Adipose tissue (tissue), 3 donors: ENCODE results near the gene ZDHHC11. TPM values are rescaled to one million over a fixed set of nuclear protein-coding genes. Genes with fewer than 3 reads are reported as not detected.
"Not testable (repeated sequence)": the region's sequence is repeated elsewhere in the genome, so short reads cannot be mapped to it uniquely, and the experiment has no call there.

Source experiments
- H3K27ac ChIP-seq: one replicate; pipeline ENCODE4 v1.5.1; 2013; ENCODE audit warnings: low read depth, low read length
- WGBS, 3 donors: extraction: QIAGEN DNeasy Blood & Tissue Kit; methylation state at CpG; one replicate each; pipeline ENCODE4 v1.1.7; 2013; 5-methylcytosine and 5-hydroxymethylcytosine counted together
- polyA plus RNA-seq, 3 donors: library from polyadenylated mRNA; stranded (reverse); fragments of 200-250 nt; gene quantifications; one replicate each; pipeline ENCODE4 v1.2.3, GENCODE V29; 2013
- donor health status: healthy with polysubstance abuse.
- donor health status: Bipolar disorder and iron deficiency.
- donor health status: healthy.

The ZDHHC11 gene
- polyA plus RNA-seq, 3 donors: 3.1 to 5.1 (median 4.4) TPM

DNA sequence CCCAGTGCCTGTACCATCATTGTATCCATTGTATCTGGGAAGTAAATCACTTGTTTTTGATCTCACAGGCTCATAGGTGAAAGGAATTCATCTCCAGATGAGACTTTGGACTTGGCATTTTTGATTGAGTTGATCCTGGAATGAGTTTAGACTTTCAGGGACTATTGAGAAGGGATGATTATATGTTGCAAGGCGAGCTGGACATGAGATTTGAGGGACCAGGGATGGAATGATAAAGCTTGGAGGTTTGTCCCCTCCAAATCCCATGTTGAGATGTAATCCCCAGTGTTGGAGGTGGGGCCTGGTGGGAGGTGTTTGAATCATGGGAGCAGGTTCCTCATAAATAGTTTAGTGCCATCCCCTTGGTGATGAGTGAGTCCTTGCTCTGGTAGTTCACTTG lies 55.8 kb downstream of the ZDHHC11 start:
- not testable (repeated sequence) for H3K27ac ChIP-seq
- 89 to 98% (median 93%) methylated on average over 1 of the region's 1 CpG for WGBS, 3 donors

DNA sequence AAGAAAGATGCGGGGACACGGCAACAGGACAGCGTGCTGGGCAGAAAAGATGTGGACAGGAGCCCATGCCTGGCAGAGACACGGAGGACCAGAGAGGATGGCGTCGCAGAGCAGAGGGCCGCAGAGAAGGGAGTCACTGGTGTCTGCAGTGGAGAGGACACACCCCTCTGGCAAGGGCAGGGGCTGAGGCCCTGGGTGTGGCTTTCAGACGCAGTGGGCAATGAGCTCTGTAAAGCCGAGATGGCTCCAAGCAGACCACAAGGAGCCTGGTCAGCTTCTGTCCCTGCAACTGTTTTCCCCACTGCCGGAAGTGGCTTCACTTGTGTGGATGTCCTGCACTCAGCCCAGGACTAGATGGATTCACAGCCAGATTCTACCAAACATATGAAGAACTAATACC lies 62.1 kb downstream of the ZDHHC11 start:
- 91 to 93% (median 93%) methylated on average over 3 to 10 of the region's 10 CpGs for WGBS, 3 donors
- H3K27ac ChIP-seq: not testable (repeated sequence)

DNA sequence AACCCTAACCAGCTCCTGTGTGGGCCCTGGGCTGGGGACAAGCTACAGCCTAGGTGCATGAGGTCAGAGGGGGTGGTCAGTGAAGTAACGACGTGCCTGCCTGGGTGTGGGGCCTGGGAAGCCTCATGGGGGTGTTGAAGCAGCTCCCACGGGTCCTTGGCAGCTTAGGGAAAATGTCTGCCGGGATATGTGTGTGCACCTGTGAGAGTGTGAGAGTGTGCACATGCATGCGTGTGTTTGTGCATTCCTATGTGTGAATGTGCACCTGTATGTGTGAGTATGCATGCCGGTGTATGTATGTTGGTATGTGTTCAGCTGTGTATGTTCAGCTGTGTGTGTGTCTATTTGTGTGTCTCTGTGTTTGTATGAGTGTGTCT lies 62.9 kb downstream of the ZDHHC11 start:
- not testable (repeated sequence) for H3K27ac ChIP-seq
- 81 to 97% (median 82%) methylated on average over 4 to 6 of the region's 6 CpGs for WGBS, 3 donors

DNA sequence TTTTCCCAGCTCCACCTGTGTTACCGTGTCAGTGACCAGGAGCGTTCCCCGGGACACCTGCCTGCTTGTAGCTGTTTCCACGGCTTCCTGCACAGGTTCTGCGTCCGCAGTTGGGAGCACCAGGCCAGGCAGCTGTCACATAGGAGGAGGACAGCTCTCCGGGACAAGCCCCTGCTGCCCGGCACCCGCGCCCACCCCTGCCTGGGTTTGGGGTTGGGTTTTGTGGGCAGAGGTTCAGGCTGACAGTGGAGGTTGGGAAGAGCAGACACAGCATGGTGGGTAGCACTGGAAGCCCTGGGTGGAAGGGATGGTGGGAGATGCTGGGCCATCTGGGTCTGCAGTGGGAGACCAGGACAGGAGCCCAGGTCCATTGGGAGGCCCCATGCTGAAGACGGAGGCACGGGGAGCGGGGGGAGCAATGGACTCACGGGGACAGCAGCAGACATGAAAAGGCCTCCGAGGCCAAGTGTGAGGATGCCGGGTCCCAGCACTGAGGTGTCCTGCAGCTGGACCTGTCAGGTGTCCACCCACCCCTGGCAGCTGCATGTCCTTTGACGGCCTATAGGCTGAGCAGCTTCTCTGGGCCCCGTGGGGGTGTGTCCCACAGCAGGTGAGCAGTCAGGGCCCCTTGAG lies 63.4 kb downstream of the ZDHHC11 start:
- 80 to 98% (median 93%) methylated on average over 11 to 12 of the region's 18 CpGs for WGBS, 3 donors
- H3K27ac ChIP-seq: not testable (repeated sequence)

DNA sequence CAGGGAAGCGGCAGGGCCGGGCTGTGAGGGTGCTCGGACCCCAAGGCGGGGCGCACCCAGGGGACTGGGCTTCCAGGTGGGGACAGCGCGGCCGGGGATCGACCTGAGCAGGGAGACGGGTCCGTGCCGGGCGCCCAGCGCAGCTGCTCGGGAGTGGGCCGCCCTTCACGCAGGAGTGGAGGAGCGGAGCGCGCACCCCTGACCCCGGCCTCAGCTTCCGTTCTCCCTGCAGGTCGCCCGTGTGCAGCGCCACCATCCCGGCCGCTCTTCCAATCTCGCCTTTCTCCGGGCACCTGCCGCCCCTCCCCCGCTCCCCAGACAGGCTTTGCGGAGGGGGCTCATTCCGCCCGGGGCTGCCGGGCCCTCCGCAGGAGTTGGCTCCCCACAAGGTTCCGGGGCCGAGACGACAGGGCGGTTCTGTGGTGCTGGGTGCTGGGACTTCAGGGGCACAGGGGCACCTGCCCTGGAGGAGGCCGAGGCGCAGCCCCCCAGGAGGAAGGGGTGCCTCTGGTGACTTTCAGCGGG lies 65.5 kb downstream of the ZDHHC11 start:
- WGBS, 3 donors: 3 to 5% (median 5%) methylated on average over 10 to 28 of the region's 43 CpGs
- not testable (repeated sequence) for H3K27ac ChIP-seq

DNA sequence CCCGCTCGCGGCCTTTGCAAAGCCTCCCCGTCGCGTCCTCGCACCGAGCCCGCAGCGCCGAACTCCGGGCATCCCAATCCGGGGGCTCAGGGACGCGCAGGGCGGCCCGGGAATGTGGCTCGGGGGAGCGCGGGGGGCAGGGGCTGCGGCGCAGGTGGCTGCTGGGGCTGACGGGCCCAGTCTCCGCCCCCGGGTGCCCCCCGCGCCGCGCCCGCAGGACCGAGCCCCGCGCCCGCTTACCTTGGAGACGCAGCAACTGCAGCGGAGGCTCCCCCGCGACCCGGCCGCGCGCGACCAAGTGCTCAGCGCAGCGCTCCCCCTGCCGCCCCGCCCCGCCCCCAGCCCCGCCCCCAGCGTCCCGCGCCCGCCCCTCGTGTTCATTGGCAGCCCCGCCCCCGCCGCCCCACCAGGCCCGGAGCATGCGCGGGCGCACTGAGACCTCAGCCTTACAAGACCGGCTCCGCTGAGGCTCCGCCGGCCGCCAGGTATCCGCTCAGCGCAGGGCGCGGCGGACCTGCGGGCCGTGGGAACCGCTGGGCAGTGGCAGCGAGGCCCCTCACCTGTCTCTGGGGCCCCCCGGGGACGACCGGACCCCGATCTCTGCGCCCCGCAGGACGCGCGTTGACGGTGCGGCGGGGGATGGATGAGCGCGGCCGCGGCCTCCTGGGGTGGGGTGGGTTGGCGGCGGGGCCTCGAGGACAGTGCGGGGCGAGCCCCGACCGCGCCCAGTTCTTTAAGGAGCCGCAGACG lies 66.2 kb downstream of the ZDHHC11 start, which contains the start of gene ZDHHC11B:
Gene ZDHHC11B, minus strand, starts transcription at position 302 of the 750 bp plus-strand sequence. CDS start 17,810 bp downstream, outside the sequence.
- H3K27ac ChIP-seq: not testable (repeated sequence)
- 0 to 1% (median 1%) methylated on average over 46 to 87 of the region's 101 CpGs for WGBS, 3 donors

DNA sequence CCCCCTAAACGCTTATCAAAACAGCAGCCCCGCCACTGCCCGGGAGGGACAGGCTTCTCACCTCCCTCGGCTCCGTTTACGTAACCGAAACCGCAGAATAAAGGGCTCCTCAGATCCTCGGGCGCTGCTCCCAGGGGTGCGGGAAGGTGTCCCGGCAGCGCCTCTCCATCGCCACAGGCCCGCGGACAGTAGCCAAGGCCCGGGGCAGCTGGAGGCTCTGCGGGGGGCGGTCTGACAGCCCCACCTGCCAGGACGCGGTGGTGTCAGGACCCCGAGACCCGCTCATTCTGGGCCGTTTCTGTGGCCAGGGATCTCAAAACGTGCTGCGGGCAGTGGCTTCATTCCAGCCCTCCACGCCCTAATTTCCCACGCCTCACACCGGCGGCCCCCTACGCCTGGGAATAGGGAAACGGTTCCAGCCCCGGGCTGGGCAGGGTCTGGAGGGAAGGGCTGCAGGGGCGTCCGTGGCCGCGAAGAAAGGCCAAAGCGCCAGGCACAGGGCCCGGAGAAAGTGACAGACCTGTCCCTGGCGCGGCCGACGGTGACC lies 66.8 kb downstream of the ZDHHC11 start:
- H3K27ac ChIP-seq: not testable (repeated sequence)
- 0 to 1% (median 1%) methylated on average over 9 to 43 of the region's 43 CpGs for WGBS, 3 donors

DNA sequence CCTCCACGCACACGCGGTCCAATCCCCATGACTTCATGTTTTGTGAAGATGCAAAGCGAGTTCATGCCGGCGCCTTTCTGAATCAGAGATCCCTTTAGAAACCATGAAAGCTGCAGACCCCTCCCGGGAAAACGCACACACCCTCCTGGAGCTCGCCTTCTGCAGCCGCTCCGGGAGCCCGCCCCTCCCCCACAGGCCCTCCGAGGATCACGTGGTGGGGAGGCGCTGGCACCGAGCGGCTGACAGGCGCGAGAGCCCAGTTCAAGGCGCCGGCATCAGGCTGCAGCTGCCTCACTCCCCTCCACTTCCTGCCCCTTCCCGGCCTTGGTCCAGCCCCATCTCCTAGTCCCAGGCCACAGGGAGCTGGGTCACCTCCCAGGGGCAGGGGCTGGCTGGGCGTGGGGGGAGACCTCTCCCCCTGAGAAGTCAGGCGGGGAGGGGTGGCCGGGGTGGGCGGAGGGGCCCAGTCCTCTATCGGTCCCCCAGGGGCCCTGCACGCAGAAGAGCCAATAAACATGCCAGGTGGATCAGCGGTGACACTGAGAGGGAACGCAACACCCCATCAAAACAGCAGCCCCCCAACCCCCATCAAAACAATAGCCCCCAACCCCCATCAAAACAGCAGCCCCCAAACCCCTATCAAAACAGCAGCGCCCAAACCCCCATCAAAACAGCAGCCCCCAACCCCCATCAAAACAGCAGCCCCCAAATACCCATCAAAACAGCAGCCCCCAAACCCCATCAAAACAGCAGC lies 67.6 kb downstream of the ZDHHC11 start:
- not testable (repeated sequence) for H3K27ac ChIP-seq
- WGBS, 3 donors: 1 to 6% (median 3%) methylated on average over 24 to 29 of the region's 31 CpGs

DNA sequence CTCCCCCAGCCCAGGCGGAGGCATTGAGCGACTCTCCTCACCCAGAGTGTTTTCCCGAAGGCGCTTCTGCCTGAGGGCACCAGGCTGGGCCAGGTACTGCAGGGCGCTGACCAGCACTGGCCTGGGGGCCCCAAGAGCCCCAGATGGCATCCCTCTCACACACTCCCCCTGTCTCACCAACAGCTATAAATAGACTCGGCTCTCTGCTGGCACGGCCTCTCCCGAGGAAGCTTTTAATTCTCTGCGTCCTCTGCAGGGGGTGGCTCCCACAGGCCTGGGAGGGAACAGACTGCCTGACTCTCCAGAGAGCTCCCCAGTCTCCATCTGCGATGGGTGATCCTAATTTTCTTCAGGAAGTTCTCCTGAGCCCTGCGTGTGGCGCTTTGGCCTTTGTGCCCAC lies 68.4 kb downstream of the ZDHHC11 start:
- not testable (repeated sequence) for H3K27ac ChIP-seq
- no CpG with 5 or more reads among the region's 12 CpGs for WGBS, 3 donors

DNA sequence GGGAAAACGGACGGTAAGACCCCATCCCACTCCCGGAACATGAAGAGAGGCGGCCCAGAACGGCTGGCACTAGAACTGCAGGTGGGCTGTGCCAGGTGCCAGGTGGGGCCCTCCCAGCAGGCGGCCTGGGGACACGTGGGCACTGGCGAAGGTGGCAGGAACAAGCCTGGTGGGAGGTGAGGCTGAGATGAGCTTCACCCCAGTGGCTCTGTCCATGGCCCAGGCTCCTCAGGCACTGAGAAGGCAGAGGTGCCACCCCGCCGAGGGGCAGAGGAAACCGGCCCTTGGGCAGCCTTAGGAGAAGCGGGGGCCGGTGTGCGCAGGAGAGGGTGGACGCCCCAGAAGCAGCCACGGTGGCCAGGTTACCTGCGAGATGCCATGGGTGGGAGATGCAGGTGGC lies 70.2 kb downstream of the ZDHHC11 start:
- WGBS, 3 donors: 88 to 95% (median 91%) methylated on average over 12 to 17 of the region's 17 CpGs
- not testable (repeated sequence) for H3K27ac ChIP-seq

DNA sequence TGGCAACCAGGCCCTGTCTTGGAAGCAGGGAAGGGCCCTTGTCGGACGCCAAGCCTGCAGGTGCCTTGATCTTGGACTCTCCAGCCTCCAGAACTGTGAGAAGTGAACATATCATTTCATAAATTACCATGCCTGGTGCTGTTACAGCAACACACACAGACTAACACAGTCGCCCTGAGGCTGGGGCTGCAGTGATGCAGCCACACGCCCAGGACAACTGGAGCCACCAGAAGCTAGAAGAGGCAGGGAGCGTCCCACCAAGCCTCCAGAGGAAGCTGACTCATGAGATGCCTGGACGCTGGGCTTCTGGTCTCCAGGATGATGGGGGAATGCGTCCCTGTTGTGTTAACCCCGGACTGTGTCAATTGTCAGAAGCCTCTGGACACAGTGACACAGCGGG lies 71.8 kb downstream of the ZDHHC11 start:
- not testable (repeated sequence) for H3K27ac ChIP-seq
- 82 to 93% (median 88%) methylated on average over 7 to 9 of the region's 9 CpGs for WGBS, 3 donors

DNA sequence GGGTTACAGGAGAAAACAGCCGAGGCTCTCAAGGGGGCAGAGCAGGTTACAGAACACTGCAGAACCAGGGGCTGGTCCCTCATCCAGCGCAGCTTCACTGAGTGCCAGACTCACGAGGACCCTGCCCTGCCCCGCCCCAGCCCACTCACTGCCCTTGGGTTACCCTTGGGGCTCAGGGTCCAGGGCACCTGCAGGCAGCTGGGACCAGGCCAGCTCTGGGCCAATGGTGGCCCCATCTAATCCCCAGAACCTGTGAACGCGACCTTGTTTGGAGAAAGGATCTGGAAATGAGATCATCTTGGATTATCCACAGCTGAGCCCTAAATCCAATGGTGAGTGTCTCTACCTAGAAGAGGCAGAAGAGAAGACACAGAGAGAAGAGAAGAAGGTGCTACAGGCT lies 72.4 kb downstream of the ZDHHC11 start:
- WGBS, 3 donors: 95 to 97% (median 96%) methylated on average over 2 to 3 of the region's 6 CpGs
- not testable (repeated sequence) for H3K27ac ChIP-seq

DNA sequence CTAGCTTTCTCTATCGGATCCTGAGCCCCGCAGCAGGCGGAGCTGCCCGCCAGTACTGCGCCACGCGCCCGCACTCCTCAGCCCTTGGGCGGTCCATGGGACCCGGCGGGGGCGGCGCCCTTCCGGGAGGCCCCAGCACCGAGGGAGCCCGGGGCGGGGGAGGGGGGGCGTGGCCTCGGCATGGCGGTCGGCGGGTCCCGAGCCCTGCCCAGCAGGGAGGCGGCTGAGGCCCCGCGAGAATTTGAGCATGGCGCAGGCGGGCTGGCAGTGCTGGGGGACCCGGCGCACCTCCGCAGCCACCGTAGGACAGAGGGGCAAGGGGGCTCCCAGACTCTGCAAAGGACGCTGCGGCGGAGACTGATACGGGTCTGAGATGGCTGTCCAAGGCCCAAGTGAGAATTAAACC lies 73.0 kb downstream of the ZDHHC11 start:
- no peak overlapping the region for H3K27ac ChIP-seq
- WGBS, 3 donors: 87 to 99% (median 93%) methylated on average over 29 to 36 of the region's 36 CpGs

DNA sequence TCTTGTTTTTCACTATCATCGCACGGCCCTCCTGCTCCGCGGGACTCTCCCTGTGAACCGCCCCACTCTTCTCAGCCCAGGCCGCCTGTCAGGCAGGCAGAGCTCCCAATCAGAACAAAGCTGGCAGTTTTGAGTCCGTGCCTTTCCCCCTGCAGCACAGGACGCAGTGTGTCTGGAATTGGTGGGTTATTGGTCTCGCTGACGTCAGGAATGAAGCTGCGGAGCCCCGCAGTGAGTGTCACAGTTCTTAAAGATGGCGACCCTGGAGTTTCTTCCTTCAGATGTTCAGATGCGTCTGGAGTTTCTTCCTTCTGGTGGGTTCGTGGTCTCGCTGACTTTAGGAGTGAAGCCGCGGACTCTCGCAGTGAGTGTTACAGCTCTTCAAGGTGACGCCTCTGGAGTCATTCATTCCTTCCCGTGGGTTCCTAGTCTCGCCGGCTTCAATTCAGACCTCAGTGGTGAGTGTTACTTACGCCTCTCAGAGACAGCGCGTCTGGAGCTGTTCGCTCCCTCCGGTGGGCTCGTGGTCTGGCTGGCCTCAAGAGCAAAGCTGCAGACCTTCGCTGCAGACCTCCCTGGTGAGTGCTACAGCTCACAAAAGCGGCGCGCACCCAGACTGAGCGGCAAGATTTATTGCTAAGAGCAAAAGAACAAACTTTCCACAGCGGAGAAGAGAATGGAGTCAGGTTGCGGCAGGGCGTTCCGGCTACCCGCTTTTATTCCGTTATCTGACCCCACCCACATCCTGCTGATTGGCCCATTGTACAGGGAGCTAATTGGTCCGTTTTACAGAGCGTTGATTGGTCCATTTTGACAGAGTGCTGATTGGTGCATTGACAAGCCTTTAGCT lies 73.7 kb downstream of the ZDHHC11 start:
- H3K27ac ChIP-seq: no peak overlapping the region
- 73 to 89% (median 88%) methylated on average over 42 of the region's 42 CpGs for WGBS, 3 donors

DNA sequence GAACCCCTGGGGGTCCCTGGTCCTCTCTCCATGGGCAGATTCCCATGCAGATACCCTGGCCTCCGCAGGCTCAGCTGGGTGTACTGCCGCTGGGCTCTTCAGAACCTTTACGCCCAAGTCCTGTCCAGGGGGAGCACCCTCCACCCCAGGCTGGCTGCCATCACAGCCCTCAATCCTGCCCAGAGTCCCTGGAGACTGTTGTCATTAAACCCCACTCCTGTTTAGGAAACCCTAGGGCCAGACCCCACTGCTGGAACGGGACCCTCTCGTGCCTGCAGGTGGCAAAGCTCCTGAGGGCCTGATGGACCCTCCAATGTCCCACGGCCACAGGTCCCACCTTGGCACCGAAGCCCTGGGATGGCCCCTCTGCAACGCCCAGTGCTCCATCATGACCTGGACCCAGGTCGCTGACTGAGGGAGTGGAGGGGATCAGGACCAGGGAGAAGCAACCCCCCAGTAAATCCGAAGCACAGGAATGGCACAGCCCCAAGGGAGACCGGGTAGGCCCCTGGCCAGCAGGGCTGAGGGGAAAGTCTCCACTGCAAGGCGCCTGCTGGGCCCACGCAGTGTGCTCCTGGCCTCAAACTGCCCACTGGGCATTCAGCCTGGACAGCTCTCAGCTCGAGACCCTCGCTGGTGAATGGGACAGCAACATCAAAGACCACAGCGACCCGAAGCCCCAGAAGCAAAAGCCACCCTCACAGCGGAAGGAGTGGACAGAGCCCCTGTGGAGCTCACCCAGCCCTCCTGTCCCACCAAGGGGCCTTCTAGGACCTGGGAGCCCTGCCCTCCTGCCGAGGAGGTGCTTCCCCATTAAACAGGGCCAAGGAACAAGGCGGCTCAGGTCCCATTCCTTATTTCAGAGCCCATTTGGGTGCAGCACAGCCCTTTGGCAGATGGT lies 74.6 kb downstream of the ZDHHC11 start:
- 88 to 97% (median 90%) methylated on average over 17 to 20 of the region's 20 CpGs for WGBS, 3 donors
- H3K27ac ChIP-seq: no peak overlapping the region

DNA sequence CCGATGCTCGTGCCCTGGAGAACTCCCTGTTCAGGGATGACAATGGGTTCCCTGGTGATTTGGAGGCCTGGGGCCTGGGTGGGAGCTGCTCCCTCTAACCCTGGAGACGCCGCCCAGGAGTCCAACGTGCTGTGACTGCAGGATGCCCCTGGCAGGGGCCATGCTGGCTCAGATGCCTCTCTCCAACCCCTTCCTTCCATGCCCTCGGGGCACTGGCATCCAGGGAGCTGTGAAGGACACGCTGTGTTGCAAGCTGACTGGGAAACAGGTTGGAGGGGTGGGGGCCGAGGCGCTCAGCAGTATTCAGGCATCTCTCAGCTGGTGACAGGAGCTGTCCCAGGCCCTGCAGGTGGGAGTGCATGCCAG lies 75.2 kb downstream of the ZDHHC11 start:
- H3K27ac ChIP-seq: not testable (repeated sequence)
- 80 to 95% (median 94%) methylated on average over 5 to 8 of the region's 9 CpGs for WGBS, 3 donors

DNA sequence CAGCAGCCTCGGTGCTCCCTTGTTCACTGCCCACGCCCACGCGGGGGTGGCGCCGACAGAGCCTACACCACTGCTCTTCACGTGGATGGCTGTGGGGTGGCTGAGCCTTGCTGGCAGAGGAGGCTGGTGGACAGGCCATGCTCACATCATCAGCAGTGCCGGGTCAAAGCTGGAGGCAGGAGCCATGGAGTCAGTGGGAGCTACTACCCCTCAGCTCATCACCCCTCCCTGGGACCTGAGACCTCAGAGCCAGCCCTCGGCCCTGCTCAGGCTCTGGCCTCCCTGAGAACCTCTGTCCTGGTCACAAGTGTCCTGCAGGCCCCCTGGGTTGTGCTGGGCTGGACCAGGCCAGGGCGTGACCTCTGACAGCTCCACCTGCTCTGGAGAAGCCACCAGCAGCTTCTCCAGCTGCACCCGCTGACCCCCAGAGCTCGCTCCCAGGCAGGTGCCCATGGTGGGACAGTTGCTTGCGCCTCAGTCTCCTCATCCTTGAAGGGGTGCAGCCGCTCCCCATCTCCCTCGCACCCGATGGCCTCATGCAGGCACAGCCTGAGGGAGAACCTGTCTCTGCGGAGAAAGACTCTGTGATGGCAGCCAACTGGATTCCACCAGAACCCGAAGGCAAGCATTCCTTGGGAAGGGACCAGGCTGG lies 75.8 kb downstream of the ZDHHC11 start:
- H3K27ac ChIP-seq: not testable (repeated sequence)
- 84 to 86% (median 85%) methylated on average over 17 to 18 of the region's 18 CpGs for WGBS, 3 donors
